ENCODE measurements around the gene CMKLR1. TPM values are rescaled to one million over a fixed set of nuclear protein-coding genes. Genes with fewer than 3 reads are reported as not detected.

CMKLR1 gene
- polyA plus RNA-seq, 1 experiment: 0.10 TPM

GRCh38 chr12:108302016-108302402 is 37.1 kb downstream of the CMKLR1 start:
- CTCF ChIA-PET: no interaction called here

GRCh38 chr12:108301346-108301745 is 37.8 kb downstream of the CMKLR1 start:
- H3K4me3 ChIP-seq (ENCODE audit: low read depth, low read length): no peak overlapping the region
- POLR2A ChIA-PET: no interaction called here
- H3K27me3 ChIP-seq (ENCODE audit: control insufficient read depth, insufficient read depth, low read length): peaks cover 6% of the 10 kb centered on the region
- TF ChIP-seq CTCF (IDR thresholded peaks at IDR 0.05; ENCODE audit: insufficient read depth, low read depth, low read length): no peak
- no peak for DNase-seq (ENCODE audit: low read depth)
- CTCF ChIA-PET: no interaction called here
- H3K36me3 ChIP-seq (ENCODE audit: control insufficient read depth, insufficient read depth, low read length): no peaks in the 10 kb centered on the region

More at GRCh38 chr12:108302016-108302402, 37.1 kb downstream of the CMKLR1 start:
- Histone ChIP-seq H3K27me3 (ENCODE audit: control insufficient read depth, insufficient read depth, low read length) (peaks cover 6% of the 10 kb centered on the region), H3K36me3 (ENCODE audit: control insufficient read depth, insufficient read depth, low read length) (no peaks in the 10 kb centered on the region), H3K4me3 (ENCODE audit: low read depth, low read length) (no peak overlapping the region)
- DNase-seq (ENCODE audit: low read depth): no peak
- POLR2A ChIA-PET: no interaction called here
- TF ChIP-seq CTCF (IDR thresholded peaks at IDR 0.05; ENCODE audit: insufficient read depth, low read depth, low read length): no peak

- DNase-seq (ENCODE audit: low read depth): no peak
- ChIA-PET POLR2A (no interaction called here), CTCF (no interaction called here)
- Histone ChIP-seq H3K27me3 (ENCODE audit: control insufficient read depth, insufficient read depth, low read length) (peaks cover 6% of the 10 kb centered on the region), H3K36me3 (ENCODE audit: control insufficient read depth, insufficient read depth, low read length) (no peaks in the 10 kb centered on the region), H3K4me3 (ENCODE audit: low read depth, low read length) (no peak overlapping the region)
- no peak for TF ChIP-seq CTCF (IDR thresholded peaks at IDR 0.05; ENCODE audit: insufficient read depth, low read depth, low read length)
Observed at GRCh38 chr12:108299980-108300696, 39.0 kb downstream of the CMKLR1 start.

GRCh38 chr12:108299516-108299915 is 39.6 kb downstream of the CMKLR1 start:
- no peak for TF ChIP-seq CTCF (IDR thresholded peaks at IDR 0.05; ENCODE audit: insufficient read depth, low read depth, low read length)
- ChIA-PET POLR2A (no interaction called here), CTCF (interaction anchor here (0.8 kb wide), 1 partner anchor 80 kb away, joined by 3 read pairs; no protein-coding TSS in a partner anchor)
- no peak for DNase-seq (ENCODE audit: low read depth)
- Histone ChIP-seq H3K36me3 (ENCODE audit: control insufficient read depth, insufficient read depth, low read length) (no peaks in the 10 kb centered on the region), H3K27me3 (ENCODE audit: control insufficient read depth, insufficient read depth, low read length) (peaks cover 6% of the 10 kb centered on the region), H3K4me3 (ENCODE audit: low read depth, low read length) (no peak overlapping the region)

- no peak for TF ChIP-seq CTCF (IDR thresholded peaks at IDR 0.05; ENCODE audit: insufficient read depth, low read depth, low read length)
- H3K27me3 ChIP-seq (ENCODE audit: control insufficient read depth, insufficient read depth, low read length): peaks cover 4% of the 10 kb centered on the region
- CTCF ChIA-PET: interaction anchor here (0.8 to 1.1 kb wide), 2 partner anchors 30 to 79 kb away, joined by 3 read pairs; no protein-coding TSS in a partner anchor
- H3K4me3 ChIP-seq (ENCODE audit: low read depth, low read length): no peak overlapping the region
- DNase-seq (ENCODE audit: low read depth): no peak
- POLR2A ChIA-PET: no interaction called here
- no peaks in the 10 kb centered on the region for H3K36me3 ChIP-seq (ENCODE audit: control insufficient read depth, insufficient read depth, low read length)
Observed at GRCh38 chr12:108298761-108299275, 40.3 kb downstream of the CMKLR1 start.
